ENCODE measurements around the gene SLC24A3.

SLC24A3 gene

DNA sequence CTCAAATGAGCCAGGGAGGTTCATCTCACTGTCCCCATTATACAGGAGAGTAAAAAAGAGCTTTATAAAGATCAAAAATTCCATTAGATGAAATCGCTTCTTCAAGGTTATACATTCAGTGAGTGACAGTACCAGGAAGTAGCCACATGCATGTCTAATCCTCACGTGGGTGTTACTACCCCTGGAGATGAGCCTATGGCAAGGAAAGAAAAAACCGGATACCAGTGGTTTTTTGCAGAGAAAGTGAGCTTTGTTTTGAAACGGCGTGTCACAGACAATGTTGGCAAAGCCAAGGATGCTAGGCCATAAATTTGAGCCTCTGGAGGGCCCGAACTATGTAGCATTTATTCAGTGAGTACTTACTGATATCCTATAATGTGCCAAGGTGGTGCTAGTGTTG lies 330.7 kb downstream of the SLC24A3 start:
- peaks cover 45% of the 10 kb centered on the region for H3K4me1 ChIP-seq (ENCODE audit: insufficient read depth, low read length, poor library complexity, severe bottlenecking)

DNA sequence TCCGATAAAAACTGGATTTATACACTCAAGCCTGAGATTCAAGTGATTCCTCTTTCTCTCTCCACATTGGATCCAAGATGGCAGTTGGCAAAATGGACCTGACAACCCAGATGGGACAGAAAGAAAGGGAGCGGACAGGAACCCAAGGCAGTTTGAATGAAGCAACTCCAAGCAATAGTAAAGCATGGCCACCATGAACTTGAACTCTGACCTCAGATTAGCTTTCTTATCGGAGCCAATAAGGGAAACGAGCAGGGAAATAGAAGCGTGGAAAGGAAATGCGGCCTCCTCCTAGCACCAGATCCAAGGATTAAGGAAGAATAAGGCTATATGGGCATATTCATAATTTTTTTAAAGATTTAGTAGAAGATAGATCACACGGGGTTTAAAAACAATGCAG lies 332.2 kb downstream of the SLC24A3 start:
- Histone ChIP-seq H3K9me3 (ENCODE audit: insufficient read depth, low read depth, low read length) (no peaks in the 10 kb centered on the region), H3K4me1 (ENCODE audit: insufficient read depth, low read length, poor library complexity, severe bottlenecking) (peaks cover 33% of the 10 kb centered on the region), H3F3A (ENCODE audit: low read depth) (no peaks in the 10 kb centered on the region), H4K20me1 (ENCODE audit: insufficient read depth, low read length, poor library complexity, severe bottlenecking) (no peaks in the 10 kb centered on the region), H3K4me2 (ENCODE audit: low read depth, low read length, poor library complexity, severe bottlenecking) (no peak overlapping the region), H2AFZ (ENCODE audit: low read length) (no peak overlapping the region), H3K27me3 (ENCODE audit: insufficient read depth, low read length, poor library complexity, severe bottlenecking) (no peaks in the 10 kb centered on the region), H3K9ac (ENCODE audit: low read depth, low read length, poor library complexity, severe bottlenecking) (no peak overlapping the region), H3K4me3 (ENCODE audit: low read length, poor library complexity, severe bottlenecking) (no peak overlapping the region), H3K9me2 (replicated peaks; ENCODE audit: low read depth, low read length) (no peaks in the 10 kb centered on the region), H3K79me2 (ENCODE audit: insufficient read depth, low read length) (no peaks in the 10 kb centered on the region), H3K36me3 (ENCODE audit: insufficient read depth, low read length) (no peaks in the 10 kb centered on the region)
- no peak for TF ChIP-seq CTCF (conservative IDR thresholded peaks at IDR 0.05; ENCODE audit: low read length)
- TF ChIP-seq EZH2phosphoT487 (IDR thresholded peaks at IDR 0.05; ENCODE audit: borderline replicate concordance) = no peak

More for the DNA sequence above, 330.7 kb downstream of the SLC24A3 start:
- Histone ChIP-seq H3K36me3 (ENCODE audit: insufficient read depth, low read length) (no peaks in the 10 kb centered on the region), H3K27me3 (ENCODE audit: insufficient read depth, low read length, poor library complexity, severe bottlenecking) (no peaks in the 10 kb centered on the region), H2AFZ (ENCODE audit: low read length) (peak overlapping the region; percentile 57), H3K4me2 (ENCODE audit: low read depth, low read length, poor library complexity, severe bottlenecking) (no peak overlapping the region), H3K9me2 (replicated peaks; ENCODE audit: low read depth, low read length) (no peaks in the 10 kb centered on the region), H3K4me3 (ENCODE audit: low read length, poor library complexity, severe bottlenecking) (no peak overlapping the region), H3F3A (ENCODE audit: low read depth) (no peaks in the 10 kb centered on the region), H3K9ac (ENCODE audit: low read depth, low read length, poor library complexity, severe bottlenecking) (no peak overlapping the region), H4K20me1 (ENCODE audit: insufficient read depth, low read length, poor library complexity, severe bottlenecking) (no peaks in the 10 kb centered on the region), H3K79me2 (ENCODE audit: insufficient read depth, low read length) (no peaks in the 10 kb centered on the region), H3K9me3 (ENCODE audit: insufficient read depth, low read depth, low read length) (no peaks in the 10 kb centered on the region)
- no peak for TF ChIP-seq CTCF (conservative IDR thresholded peaks at IDR 0.05; ENCODE audit: low read length)
- TF ChIP-seq EZH2phosphoT487 (IDR thresholded peaks at IDR 0.05; ENCODE audit: borderline replicate concordance) = no peak

GRCh38 chr20:19546648-19547047 lies 334.2 kb downstream of the SLC24A3 start:
- H3F3A ChIP-seq (ENCODE audit: low read depth) = no peaks in the 10 kb centered on the region
- H3K9me3 ChIP-seq (ENCODE audit: insufficient read depth, low read depth, low read length) = no peaks in the 10 kb centered on the region
- H3K4me1 ChIP-seq (ENCODE audit: insufficient read depth, low read length, poor library complexity, severe bottlenecking) = peaks cover 19% of the 10 kb centered on the region
- no peak overlapping the region for H3K4me3 ChIP-seq (ENCODE audit: low read length, poor library complexity, severe bottlenecking)
- H2AFZ ChIP-seq (ENCODE audit: low read length) = no peak overlapping the region
- no peaks in the 10 kb centered on the region for H4K20me1 ChIP-seq (ENCODE audit: insufficient read depth, low read length, poor library complexity, severe bottlenecking)
- no peaks in the 10 kb centered on the region for H3K27me3 ChIP-seq (ENCODE audit: insufficient read depth, low read length, poor library complexity, severe bottlenecking)
- H3K9me2 ChIP-seq (replicated peaks; ENCODE audit: low read depth, low read length) = no peaks in the 10 kb centered on the region
- no peaks in the 10 kb centered on the region for H3K36me3 ChIP-seq (ENCODE audit: insufficient read depth, low read length)
- H3K9ac ChIP-seq (ENCODE audit: low read depth, low read length, poor library complexity, severe bottlenecking) = no peak overlapping the region
- H3K79me2 ChIP-seq (ENCODE audit: insufficient read depth, low read length) = no peaks in the 10 kb centered on the region
- no peak for TF ChIP-seq CTCF (conservative IDR thresholded peaks at IDR 0.05; ENCODE audit: low read length)
- TF ChIP-seq EZH2phosphoT487 (IDR thresholded peaks at IDR 0.05; ENCODE audit: borderline replicate concordance) = no peak
- no peak overlapping the region for H3K4me2 ChIP-seq (ENCODE audit: low read depth, low read length, poor library complexity, severe bottlenecking)
